ENCODE data around the gene OTOGL.

Gene OTOGL

DNA sequence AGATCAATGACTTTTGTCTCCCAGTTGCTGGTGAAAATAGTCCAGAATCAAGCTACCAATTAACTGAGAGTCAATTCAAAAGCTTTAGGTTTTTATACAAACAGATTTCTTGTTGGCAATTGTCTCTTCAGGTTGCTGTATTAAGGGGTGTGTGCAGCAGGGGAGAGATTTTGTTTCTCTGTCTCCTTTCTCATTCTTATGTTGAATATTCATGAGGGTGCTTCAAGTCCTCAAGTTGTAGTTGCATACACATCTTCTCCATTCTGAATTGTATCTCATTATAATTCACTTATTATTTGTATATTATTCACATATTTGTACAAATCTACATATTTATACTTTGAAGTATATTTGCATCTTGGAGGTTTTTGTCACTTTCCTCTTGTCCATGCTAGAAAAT, 218.0 kb downstream of the OTOGL start:
- TF ChIP-seq CTCF (IDR thresholded peaks at IDR 0.05; ENCODE audit: control extremely low read depth, extremely low read depth, low read depth, missing control alignments), result no peak
- CTCF ChIA-PET, result no interaction called here

DNA sequence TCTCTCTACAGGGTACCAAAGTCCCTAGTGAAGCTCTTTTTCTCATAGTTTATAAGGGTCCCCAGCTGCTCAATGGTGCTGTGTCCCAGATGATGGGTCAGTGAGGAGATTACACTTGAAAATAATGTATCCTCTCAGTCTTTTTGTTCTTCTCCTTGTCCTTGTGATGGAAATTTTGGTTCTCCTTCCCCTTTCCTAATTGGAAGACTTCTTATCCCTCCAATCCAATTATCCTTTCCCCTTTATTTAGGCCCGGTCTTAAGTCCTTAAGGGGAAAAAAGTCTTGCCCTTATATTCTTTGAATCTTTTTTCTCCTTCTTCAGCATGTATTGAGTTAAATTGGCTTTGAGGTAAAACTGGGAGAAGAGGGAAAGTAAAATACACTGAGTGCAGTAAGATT, 218.6 kb downstream of the OTOGL start:
- DNase-seq (ENCODE audit: extremely low spot score), result no peak
- POLR2A ChIA-PET, result no interaction called here
- CTCF ChIA-PET, result no interaction called here

More for the DNA sequence above, 218.0 kb downstream of the OTOGL start:
- no peak for DNase-seq (ENCODE audit: extremely low spot score)
- POLR2A ChIA-PET, result no interaction called here

GRCh38 chr12:80320121-80320678, 220.9 kb downstream of the OTOGL start:
- TF ChIP-seq CTCF (IDR thresholded peaks at IDR 0.05; ENCODE audit: control extremely low read depth, extremely low read depth, low read depth, missing control alignments), result no peak
- POLR2A ChIA-PET, result no interaction called here
- CTCF ChIA-PET, result interaction anchor here (2.5 kb wide), 1 partner anchor 9 kb away, joined by 9 read pairs; no protein-coding TSS in a partner anchor
- no peak for DNase-seq (ENCODE audit: extremely low spot score)

More for the DNA sequence above, 218.6 kb downstream of the OTOGL start:
- no peak for TF ChIP-seq CTCF (IDR thresholded peaks at IDR 0.05; ENCODE audit: control extremely low read depth, extremely low read depth, low read depth, missing control alignments)

- ChIA-PET POLR2A (no interaction called here), CTCF (interaction anchor here (0.9 kb wide), 1 partner anchor 9 kb away, joined by 4 read pairs; no protein-coding TSS in a partner anchor)
- no peak for TF ChIP-seq CTCF (IDR thresholded peaks at IDR 0.05; ENCODE audit: control extremely low read depth, extremely low read depth, low read depth, missing control alignments)
- DNase-seq (ENCODE audit: extremely low spot score), result no peak
Measured at GRCh38 chr12:80321653-80322052, 222.3 kb downstream of the OTOGL start.

DNA sequence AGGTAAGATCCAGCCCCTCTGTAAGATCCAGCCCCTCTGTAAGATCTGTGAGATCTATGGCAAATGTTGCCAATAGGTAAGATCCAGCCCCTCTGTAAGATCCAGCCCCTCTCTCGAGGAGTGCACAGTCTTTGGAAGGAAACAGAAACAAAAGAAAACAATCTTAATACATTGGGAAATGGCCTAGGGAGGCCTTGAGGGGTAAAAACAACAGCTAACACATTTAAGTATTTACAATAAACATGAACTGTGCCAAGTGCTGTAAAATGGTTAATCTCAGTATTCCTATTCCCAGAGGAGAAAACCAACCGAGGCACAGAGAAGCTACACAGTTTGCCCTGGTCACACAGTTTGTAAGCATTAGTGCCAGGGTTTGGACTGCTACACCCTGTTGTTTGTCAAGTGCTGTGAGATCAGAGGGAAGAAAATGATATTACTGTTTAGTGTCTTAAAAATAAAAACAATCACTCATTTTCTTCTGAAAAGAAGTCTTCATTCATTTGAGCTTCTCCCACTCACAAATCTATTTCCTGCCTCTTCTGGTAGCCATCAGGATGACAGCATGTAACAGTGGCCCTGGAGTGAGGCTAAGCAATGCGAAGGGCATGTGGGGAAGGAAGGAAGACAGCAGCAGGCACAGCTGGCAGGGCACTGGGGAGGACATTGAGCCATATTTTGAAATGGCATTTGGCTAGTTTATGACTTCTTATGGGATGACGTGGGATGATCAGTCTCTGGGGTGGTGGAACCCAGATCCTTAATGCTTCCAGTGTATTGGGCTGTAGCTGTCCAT, 226.0 kb downstream of the OTOGL start:
- no peak for DNase-seq (ENCODE audit: extremely low spot score)
- ChIA-PET CTCF (no interaction called here), POLR2A (no interaction called here)
- TF ChIP-seq CTCF (IDR thresholded peaks at IDR 0.05; ENCODE audit: control extremely low read depth, extremely low read depth, low read depth, missing control alignments), result no peak

DNA sequence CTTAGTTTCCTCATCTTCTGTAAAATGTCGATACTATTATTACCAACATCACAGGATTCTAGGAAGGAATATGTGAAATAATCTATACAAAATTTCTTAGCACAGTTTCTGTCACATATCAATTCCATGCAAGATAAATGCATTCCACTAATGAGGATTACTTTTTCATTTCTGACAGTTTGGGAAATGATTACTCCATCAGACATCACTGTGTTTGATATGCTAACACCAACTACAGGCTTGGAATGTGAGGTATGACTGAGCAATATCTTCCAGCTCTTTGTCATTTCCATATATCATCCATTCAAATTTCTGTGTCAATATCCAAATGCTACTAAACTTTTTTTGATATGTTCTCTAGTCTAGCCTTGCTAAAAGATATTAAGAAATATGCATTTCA, 233.5 kb downstream of the OTOGL start:
- no peak for TF ChIP-seq CTCF (IDR thresholded peaks at IDR 0.05; ENCODE audit: control extremely low read depth, extremely low read depth, low read depth, missing control alignments)
- POLR2A ChIA-PET, result no interaction called here
- CTCF ChIA-PET, result interaction anchor here (1.4 to 2.0 kb wide), 2 partner anchors 8 to 37 kb away, joined by 3 to 4 read pairs; no protein-coding TSS in a partner anchor
- DNase-seq (ENCODE audit: extremely low spot score), result no peak
